Superior temporal gyrus (tissue), 1 donor: ENCODE results near the gene KCNK1.
"Not testable (repeated sequence)": the region's sequence is repeated elsewhere in the genome, so short reads cannot be mapped to it uniquely, and the experiment has no call there.

Experiments used
- DNase-seq: peaks from one replicate; pipeline ENCODE4 v3.0.0-alpha.2; 2016; ENCODE audit errors: extremely low spot score

Gene KCNK1

GRCh38 chr1:233667741-233668140 lies 53.8 kb downstream of the KCNK1 start:
- DNase-seq = no peak

DNA sequence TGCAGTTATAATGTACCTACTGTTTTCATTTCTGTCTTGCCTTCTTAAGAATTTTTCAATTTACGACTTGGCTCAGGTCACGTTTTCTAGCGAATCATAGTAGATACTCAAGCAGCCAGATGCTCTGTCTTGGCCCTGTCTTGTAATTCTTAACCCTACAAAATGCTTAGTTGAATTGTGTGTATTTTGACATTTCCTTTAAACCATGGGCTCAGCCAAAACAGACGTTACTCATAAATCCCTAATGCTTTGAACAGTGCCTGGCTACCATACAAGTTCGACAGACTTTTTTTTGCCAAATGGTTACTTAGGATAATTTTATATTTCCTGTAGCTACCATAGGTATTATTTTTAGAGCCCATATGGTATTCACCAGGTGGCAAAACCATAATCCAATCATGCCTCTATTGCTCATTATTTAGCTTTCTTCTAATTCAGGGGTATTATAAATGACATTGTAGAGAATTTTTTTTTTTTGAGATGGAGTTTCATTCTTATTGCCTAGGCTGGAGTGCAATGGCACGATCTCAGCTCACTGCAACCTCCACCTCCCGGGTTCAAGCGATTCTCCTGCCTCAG lies 54.3 kb downstream of the KCNK1 start:
- DNase-seq = no peak

DNA sequence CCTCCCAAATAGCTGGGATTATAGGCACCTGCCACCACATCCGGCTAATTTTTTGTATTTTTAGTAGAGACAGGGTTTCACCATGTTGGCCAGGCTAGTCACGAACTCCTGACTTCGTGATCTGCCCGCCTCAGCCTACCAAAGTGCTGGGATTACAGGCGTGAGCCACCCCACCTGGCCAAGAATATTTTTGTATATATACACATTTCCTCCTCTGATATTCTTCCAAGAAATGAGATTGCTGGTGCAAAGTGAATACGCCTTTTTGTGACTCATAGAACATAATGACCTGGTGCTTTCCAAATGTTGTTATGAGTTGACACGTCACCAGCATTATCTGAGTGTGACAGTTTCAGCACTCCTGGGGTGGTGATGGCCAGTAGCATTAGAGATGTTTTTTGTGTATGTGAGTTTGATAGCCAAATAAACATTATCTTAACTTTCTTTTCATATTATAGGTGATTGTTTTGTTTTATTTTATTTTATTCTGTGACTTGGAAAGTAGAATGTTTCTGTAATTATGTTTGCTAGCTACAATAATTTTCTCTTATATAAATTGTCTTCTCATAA lies 54.9 kb downstream of the KCNK1 start:
- no peak for DNase-seq

GRCh38 chr1:233670363-233670762 lies 56.5 kb downstream of the KCNK1 start:
- DNase-seq = not testable (repeated sequence)

DNA sequence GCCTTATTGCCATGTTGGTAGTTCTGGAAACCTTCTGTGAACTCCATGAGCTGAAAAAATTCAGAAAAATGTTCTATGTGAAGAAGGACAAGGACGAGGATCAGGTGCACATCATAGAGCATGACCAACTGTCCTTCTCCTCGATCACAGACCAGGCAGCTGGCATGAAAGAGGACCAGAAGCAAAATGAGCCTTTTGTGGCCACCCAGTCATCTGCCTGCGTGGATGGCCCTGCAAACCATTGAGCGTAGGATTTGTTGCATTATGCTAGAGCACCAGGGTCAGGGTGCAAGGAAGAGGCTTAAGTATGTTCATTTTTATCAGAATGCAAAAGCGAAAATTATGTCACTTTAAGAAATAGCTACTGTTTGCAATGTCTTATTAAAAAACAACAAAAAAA lies 57.4 kb downstream of the KCNK1 start:
- DNase-seq = peak; percentile 68

DNA sequence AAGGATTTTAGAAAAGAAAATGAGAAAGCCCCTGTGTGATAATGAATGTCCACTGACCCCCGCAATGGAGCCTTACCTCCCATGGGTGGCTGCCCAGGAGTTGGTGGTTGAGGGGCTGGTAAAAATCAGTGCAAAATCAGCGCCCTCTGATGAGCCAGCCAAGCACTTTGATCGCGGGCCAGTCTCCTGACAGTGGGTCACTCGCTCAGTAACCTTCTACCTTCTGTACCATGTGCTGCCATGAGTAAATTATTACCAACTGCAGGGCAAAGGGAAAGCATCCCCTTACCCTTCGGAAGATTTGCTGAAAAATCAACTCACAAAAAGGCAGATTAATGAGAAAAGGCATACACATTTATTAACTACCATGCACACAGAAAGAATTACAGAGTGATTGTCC lies 58.8 kb downstream of the KCNK1 start:
- no peak for DNase-seq

DNA sequence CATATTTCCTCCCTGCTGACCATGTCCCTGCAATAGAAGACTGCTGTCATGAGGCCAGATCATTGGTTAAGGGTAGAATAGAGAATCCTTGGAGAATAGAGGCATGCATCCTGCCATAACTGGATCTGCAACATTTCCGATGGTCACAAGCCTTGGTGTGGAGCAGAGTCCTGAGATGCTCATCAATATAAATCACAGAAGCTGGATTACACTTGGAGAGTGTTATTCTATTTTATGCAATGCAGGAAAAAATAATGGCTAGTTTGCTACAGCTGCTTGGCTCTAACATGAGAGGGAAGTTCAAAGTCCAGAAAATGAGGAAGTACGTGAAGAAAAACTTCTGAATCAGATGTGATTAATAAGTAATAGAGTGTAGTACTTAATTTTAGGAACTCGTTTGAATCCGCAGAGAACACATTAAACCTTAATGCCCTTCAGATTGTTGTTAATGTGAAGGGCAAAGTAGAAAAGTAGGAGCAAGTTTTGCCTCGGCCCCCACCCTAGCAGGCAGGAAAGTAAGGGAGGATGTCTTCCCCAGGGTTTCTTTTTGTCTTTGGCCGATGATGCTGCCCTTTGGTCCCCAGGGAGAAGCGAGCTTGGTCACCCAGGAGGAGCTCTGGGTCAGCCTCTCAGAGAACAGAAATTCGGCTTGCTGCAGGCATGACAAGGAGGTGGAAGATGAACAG lies 59.5 kb downstream of the KCNK1 start:
- no peak for DNase-seq

- DNase-seq = no peak
These were observed 60.1 kb downstream of the KCNK1 start for GRCh38 chr1:233673947-233674431.

DNA sequence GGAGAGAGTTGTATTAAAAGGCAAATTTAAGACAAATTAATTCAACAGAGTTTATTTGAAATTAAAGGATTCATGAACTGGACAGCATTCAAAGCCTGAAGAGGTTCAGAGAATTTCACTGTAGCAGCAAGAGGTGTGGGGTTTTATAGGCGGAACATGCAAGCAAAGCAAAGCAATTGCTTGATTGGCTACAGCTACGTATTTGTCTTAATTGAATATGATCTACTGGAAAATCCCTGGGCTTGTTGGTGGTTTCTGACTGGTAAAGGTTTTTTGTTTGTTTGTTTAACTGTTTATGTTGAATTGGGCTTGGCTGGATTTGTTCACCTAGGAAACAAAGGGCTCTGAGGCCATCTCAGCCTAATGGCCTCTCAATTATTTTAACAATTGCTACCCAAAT lies 61.5 kb downstream of the KCNK1 start:
- no peak for DNase-seq

DNA sequence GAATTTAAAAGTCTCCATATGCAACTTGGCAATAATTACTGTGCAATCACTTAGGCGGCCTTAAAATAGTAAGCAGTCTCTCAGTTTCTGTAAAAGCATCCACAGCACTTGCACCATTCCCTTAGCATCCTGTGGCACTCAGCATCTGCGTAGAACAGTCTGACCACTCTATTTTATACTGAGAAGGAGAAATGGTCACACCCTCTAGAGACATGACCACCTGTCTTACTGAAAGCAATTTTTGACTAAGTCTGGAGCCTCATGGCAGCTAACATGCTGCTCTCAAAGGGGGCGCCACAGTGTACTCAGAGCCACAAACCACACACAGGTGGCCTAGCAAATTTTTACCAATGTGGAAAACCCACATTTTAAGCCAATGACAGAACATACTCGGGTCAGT lies 62.0 kb downstream of the KCNK1 start:
- DNase-seq = no peak

DNA sequence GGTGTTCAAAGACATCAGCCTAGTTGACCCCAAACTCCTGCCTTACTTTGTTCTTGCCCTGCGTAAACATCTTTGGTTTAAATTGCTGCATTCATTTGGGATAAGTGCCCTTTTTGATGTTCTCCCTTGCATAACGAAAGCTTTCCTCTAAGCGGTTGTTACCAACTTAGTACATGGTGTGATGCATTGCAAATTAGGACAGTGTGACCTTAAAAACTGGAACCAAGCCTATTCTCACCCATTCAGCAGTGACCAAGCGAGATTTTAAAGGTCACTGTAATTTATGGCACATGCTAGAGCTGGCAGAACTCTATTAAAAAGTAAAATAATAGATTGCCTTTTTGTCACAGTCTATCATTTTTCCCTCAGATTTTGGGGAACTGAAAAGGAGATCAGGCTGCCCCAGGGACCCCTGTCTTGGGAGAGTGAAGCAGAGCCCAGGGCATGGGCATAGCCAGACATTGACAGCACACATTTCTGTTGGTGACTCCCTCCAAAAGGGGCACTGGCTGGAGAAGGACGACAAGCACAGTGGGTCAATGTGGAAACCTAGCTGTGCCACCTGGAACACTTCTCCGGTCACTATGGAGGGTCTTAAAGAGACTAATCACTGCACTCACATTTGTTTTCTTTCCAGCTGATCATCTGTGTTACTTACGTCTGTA lies 63.9 kb downstream of the KCNK1 start:
- DNase-seq = no peak

DNA sequence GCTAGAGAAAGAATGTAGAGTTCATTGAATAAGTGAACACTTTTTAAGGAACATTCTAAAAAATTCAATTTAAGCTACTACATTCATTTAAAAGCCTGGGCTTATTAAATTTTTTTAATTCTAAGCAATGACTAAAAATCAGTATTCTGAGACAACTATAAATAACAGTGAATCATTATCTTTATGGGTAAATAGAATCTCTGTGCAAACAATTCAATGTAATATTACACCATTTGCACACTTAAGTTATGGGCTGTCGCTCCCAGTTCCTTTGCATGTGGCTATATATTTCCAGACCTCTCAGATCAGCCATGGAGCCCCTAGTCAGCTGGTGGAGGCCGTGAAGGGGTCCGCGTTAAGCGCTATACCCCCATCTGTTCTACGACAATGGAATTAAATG lies 65.1 kb downstream of the KCNK1 start:
- DNase-seq = no peak

- no peak for DNase-seq
These were observed 65.9 kb downstream of the KCNK1 start for GRCh38 chr1:233679591-233680373.

DNA sequence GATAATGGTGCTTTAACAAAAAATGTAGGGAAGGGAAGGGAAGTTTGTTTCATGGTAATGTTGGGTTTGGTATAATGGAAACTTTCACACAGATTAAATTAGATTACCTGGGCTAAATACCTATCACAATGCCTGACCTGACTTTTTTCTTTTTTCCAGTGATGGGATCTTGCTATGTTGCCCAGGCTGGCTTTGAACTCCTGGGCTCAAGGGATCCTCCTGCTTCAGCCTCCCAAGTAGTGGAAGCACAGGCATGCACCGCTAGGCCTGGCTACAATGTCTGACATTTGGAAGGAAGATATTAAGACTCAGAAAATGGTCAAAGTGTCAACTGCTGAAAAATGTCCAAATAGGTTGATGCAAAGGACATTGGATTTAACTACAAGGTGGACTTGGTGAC lies 67.4 kb downstream of the KCNK1 start:
- DNase-seq = no peak

DNA sequence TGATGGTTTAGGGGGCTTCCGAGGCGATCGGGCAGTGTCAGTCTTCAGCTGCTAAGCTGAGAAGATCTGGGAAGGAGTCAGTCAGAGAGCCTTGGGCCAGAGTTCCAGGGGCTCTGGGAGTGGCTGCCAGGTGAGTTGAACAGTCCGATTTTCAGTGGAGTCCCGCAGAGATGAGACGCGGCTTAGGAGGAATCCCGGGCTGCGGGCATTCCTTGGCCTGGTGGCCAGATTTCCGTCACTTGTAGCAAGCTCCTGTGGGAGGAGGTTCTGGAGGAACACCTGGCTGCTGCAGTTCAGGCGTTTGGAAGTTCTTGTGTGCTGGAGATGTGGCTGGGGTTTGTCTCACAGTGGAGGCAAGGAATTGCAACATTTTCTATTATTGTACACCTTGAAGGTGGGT lies 72.7 kb downstream of the KCNK1 start:
- not testable (repeated sequence) for DNase-seq

DNA sequence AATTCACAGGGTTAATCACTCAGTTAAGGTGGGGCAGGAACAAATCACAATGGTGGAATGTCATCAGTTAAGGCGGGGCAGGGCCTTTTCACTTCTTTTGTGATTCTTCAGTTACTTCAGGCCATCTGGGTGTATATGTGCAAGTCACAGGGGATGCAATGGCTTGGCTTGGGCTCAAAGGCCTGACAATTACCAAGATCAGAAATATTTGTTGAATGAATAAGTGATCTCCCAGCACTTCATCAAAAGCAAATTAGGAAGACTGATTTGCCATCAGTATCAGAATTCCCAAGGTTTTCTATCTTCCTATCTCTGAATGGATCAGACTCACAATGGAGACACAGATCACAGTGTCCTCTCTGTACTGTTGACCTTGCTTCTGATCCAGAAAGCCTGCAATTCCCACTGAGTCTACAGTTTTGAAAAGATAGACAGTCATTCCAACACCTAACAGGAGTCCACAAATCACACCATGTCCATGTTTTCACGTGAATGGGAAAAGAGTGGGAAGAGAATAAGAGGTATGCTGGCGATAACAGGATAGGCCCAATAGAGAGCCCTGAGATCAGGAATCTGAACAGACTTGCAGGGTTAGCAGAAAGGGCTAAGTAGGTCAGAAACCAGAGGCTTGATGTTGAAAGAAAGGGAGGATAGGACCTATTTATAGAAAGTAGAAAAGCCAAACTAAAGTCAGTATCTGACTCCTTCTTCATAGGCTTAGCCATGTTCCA lies 75.3 kb downstream of the KCNK1 start:
- DNase-seq = no peak

GRCh38 chr1:233689748-233690254 lies 75.9 kb downstream of the KCNK1 start:
- no peak for DNase-seq

GRCh38 chr1:233695901-233696300 lies 82.0 kb downstream of the KCNK1 start:
- DNase-seq = no peak

DNA sequence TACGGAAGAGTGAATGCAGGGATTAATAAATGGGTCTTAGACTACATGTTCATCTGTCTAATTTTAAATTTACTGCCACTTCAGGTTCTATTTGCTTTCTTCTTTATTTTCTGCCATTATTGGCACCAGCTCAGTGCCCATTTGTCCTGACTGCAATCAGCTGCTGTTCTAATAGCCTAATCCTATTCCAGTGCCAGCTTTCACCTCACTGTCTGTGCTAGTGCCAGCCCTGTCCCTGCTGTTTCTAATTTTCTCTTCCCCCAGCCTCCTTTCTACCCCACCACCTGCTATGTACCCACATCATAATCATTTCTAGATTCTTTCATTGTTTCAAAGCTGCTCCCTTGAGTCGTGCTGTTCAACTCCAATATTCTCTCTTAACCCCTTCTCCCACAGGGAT lies 86.4 kb downstream of the KCNK1 start:
- no peak for DNase-seq

- DNase-seq = no peak
These were observed 90.4 kb downstream of the KCNK1 start for GRCh38 chr1:233704170-233704897.
